ENCODE measurements around the gene PLXND1. TPM values are rescaled to one million over a fixed set of nuclear protein-coding genes. Genes with fewer than 3 reads are reported as not detected.

Gene PLXND1
- total RNA-seq, 1 donor from 2014 or later, result 27.3 TPM

DNA sequence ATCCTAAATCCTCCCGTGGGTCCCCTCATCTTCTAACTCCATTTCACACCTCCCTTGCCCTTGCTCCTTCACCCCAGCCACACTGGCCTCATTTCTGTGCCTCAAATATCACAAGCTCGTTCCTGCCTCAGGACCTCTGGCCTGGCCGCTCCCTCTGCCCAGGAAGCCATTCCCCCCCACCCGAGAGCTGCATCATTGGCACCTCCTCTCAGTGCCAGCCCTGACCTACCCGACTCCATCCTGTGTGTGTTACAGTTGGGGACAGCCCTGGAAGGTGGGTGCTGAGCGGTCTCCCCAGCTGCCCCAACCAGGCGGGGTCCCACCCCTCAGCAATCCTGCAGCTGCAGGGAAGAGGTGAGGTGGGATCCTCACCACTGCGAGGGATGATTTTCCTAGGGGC is 14.5 kb downstream of the PLXND1 start:
- TF ChIP-seq, protein P1, sequence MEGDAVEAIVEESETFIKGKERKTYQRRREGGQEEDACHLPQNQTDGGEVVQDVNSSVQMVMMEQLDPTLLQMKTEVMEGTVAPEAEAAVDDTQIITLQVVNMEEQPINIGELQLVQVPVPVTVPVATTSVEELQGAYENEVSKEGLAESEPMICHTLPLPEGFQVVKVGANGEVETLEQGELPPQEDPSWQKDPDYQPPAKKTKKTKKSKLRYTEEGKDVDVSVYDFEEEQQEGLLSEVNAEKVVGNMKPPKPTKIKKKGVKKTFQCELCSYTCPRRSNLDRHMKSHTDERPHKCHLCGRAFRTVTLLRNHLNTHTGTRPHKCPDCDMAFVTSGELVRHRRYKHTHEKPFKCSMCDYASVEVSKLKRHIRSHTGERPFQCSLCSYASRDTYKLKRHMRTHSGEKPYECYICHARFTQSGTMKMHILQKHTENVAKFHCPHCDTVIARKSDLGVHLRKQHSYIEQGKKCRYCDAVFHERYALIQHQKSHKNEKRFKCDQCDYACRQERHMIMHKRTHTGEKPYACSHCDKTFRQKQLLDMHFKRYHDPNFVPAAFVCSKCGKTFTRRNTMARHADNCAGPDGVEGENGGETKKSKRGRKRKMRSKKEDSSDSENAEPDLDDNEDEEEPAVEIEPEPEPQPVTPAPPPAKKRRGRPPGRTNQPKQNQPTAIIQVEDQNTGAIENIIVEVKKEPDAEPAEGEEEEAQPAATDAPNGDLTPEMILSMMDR (conservative IDR thresholded peaks at IDR 0.05; ENCODE audit: low read depth, low read length), result no peak
- no peak for DNase-seq (ENCODE audit: low read depth)
- no peak overlapping the region for H3K4me3 ChIP-seq (ENCODE audit: low read depth, low read length)

- TF ChIP-seq, protein P1 (conservative IDR thresholded peaks at IDR 0.05; ENCODE audit: low read depth, low read length), result no peak
- H3K4me3 ChIP-seq (ENCODE audit: low read depth, low read length), result no peak overlapping the region
- no peak for DNase-seq (ENCODE audit: low read depth)
Measured at GRCh38 chr3:129590215-129590614, 16.3 kb downstream of the PLXND1 start.

- H3K4me3 ChIP-seq (ENCODE audit: low read depth, low read length), result no peak overlapping the region
- DNase-seq (ENCODE audit: low read depth), result no peak
- TF ChIP-seq, protein P1 (conservative IDR thresholded peaks at IDR 0.05; ENCODE audit: low read depth, low read length), result no peak
Measured at GRCh38 chr3:129587566-129588210, 18.8 kb downstream of the PLXND1 start.

GRCh38 chr3:129586746-129587430 is 19.6 kb downstream of the PLXND1 start:
- TF ChIP-seq, protein P1 (conservative IDR thresholded peaks at IDR 0.05; ENCODE audit: low read depth, low read length), result no peak
- no peak for DNase-seq (ENCODE audit: low read depth)
- H3K4me3 ChIP-seq (ENCODE audit: low read depth, low read length), result no peak overlapping the region

GRCh38 chr3:129585949-129586657 is 20.4 kb downstream of the PLXND1 start:
- TF ChIP-seq, protein P1 (conservative IDR thresholded peaks at IDR 0.05; ENCODE audit: low read depth, low read length), result no peak
- no peak for DNase-seq (ENCODE audit: low read depth)
- H3K4me3 ChIP-seq (ENCODE audit: low read depth, low read length), result no peak overlapping the region

DNA sequence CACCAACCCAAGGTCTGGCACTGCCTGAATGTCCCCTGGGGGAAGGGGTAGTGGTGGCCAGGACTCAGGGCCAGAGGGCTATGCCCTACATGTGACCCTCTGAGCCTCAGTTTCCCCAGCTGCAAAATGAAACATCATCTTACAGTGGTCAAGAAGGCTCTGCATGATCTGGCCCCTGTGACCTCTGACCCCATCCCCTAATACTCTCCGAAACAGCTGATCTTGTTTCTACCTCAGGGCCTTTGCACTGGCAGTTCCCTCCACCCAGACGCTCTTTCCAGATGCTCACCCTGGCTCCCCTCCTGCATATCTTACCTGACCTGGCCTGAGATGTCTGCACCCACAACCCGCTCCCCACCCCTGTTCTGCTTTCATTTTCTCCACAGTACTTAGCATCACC is 21.8 kb downstream of the PLXND1 start:
- no peak overlapping the region for H3K4me3 ChIP-seq (ENCODE audit: low read depth, low read length)
- DNase-seq (ENCODE audit: low read depth), result no peak
- TF ChIP-seq, protein P1 (conservative IDR thresholded peaks at IDR 0.05; ENCODE audit: low read depth, low read length), result no peak
